Measurements from ENCODE around the gene ZSCAN5B. TPM values are rescaled to one million over a fixed set of nuclear protein-coding genes. Genes with fewer than 3 reads are reported as not detected.

The ZSCAN5B gene
- total RNA-seq, 4 donors from 2014 or later, result not detected

- H3K4me3 ChIP-seq (ENCODE audit: low read depth, poor library complexity, severe bottlenecking), result peak within 1 kb of the TSS; percentile 33
- intact Hi-C loops (cut with DNase I; ENCODE audit: low total_unique reads), result no loop called here
- 0 to 2% methylated on average over 52 of the region's 56 CpGs for WGBS, 2 donors
- peak; percentile 98 to 100 for DNase-seq (ENCODE audit: low spot score in 2 of 2)
- TF ChIP-seq POLR2A (IDR thresholded peaks at IDR 0.05), result no peak
- TF ChIP-seq CTCF (IDR thresholded peaks at IDR 0.05), result no peak
Observed at GRCh38 chr19:56140583-56141416, 56.8 kb downstream of the ZSCAN5B start, which contains the start of gene ZNF444. ZNF444 (plus strand) TSS chr19:56141287; CDS start chr19:56146912, 5,625 bp downstream.

- whole genome bisulfite sequencing, 2 donors, result 21 to 22% methylated on average over 22 of the region's 22 CpGs
- H3K4me3 ChIP-seq (ENCODE audit: low read depth, poor library complexity, severe bottlenecking), result peak overlapping the region; percentile 26
- DNase-seq (ENCODE audit: low spot score in 2 of 2), result no peak
- no peak for TF ChIP-seq POLR2A (IDR thresholded peaks at IDR 0.05)
- no peak for TF ChIP-seq CTCF (IDR thresholded peaks at IDR 0.05)
- intact Hi-C loops (cut with DNase I; ENCODE audit: low total_unique reads), result no loop called here
Observed at GRCh38 chr19:56139847-56140582, 57.6 kb downstream of the ZSCAN5B start.

Other genes with a start within 250 kb of the ZSCAN5B start
- gene NLRP8, start 250.0 kb downstream of the ZSCAN5B start, total RNA-seq, result not detected
- not detected for gene NLRP5, start 211.0 kb downstream of the ZSCAN5B start, total RNA-seq
- 10 to 100 TPM; 11.6 to 21.5 (median 19.9) TPM for gene ZNF787, start 76.5 kb downstream of the ZSCAN5B start, total RNA-seq
- gene ZNF444, start 56.5 kb downstream of the ZSCAN5B start, total RNA-seq, result 10 to 100 TPM; 22.1 to 39.5 (median 30.6) TPM
- not detected for gene GALP, start 21.8 kb downstream of the ZSCAN5B start, total RNA-seq
- not detected for gene ZSCAN5C, start 4.5 kb upstream of the ZSCAN5B start, total RNA-seq
- 1 to 10 TPM in 3 of 4 donors, not detected in 1; 1.8 to 7.0 (median 5.7) TPM for gene EDDM13, start 75.0 kb upstream of the ZSCAN5B start, total RNA-seq
- 1 to 10 TPM; 2.4 to 7.6 (median 4.9) TPM for gene ZSCAN5A, start 117.1 kb upstream of the ZSCAN5B start, total RNA-seq
- gene ZNF582, start 195.8 kb upstream of the ZSCAN5B start, total RNA-seq, result 1 to 10 TPM; 2.9 to 5.4 (median 4.3) TPM
- gene ZNF583, start 206.5 kb upstream of the ZSCAN5B start, total RNA-seq, result 1 to 10 TPM; 2.1 to 3.8 (median 2.6) TPM